ENCODE measurements around the gene PFKL. TPM values are rescaled to one million over a fixed set of nuclear protein-coding genes. Genes with fewer than 3 reads are reported as not detected.

Gene PFKL
- total and polyA plus RNA-seq, 11 donors = 34.0 to 85.1 (median 46.1) TPM

DNA sequence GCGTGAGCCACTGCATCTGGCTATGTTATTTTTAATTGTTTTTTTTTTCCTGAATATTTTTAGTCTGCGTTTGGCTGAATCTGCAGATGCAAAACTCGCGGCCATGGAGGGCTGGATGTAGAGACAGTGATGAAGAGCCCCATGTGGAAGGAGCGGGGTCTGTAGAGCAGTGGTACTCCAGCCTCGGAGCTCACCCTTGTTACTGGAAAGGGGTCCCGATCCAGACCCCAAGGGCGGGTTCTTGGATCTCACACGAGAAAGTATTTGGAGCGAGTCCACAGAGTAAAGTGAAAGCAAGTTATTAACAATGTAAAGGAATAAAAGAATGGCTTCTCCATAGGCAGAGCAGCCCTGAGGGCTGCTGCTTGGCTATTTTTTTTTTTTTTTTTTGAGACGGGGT lies 56.3 kb downstream of the PFKL start:
- DNase-seq = no peak

DNA sequence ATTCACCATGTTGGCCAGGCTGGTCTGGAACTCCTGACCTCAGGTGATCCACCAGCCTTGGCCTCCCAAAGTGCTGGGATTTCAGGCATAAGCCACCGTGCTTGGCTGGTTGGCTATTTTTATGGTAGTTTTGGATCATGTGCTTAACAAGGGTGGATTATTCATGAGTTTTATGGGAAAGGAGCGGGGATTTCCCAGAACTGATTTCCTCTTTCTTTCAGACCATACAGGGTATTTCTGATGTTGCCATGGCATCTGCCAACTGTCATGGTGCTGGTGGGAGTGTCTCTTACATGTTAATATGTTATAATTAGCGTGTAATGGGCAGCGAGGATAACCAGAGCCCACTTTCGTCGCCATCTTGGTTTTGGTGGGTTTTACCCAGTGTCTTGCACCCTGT lies 56.8 kb downstream of the PFKL start:
- TF ChIP-seq, protein P1, sequence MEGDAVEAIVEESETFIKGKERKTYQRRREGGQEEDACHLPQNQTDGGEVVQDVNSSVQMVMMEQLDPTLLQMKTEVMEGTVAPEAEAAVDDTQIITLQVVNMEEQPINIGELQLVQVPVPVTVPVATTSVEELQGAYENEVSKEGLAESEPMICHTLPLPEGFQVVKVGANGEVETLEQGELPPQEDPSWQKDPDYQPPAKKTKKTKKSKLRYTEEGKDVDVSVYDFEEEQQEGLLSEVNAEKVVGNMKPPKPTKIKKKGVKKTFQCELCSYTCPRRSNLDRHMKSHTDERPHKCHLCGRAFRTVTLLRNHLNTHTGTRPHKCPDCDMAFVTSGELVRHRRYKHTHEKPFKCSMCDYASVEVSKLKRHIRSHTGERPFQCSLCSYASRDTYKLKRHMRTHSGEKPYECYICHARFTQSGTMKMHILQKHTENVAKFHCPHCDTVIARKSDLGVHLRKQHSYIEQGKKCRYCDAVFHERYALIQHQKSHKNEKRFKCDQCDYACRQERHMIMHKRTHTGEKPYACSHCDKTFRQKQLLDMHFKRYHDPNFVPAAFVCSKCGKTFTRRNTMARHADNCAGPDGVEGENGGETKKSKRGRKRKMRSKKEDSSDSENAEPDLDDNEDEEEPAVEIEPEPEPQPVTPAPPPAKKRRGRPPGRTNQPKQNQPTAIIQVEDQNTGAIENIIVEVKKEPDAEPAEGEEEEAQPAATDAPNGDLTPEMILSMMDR (IDR thresholded peaks at IDR 0.05) = no peak
- no peak for TF ChIP-seq POLR2A (IDR thresholded peaks at IDR 0.05)
- intact Hi-C loops (cut with DNase I) = no loop called here
- DNase-seq (no peak), ATAC-seq (no peak)
- WGBS, 4 donors = 81 to 91% (median 91%) methylated on average over 6 of the region's 6 CpGs
- H3K9me3 ChIP-seq = no peaks in the 10 kb centered on the region
- peaks cover 0 to 13% (median 0%) of the 10 kb centered on the region in 9 donors for H3K36me3 ChIP-seq
- peaks cover 0 to 14% (median 4%) of the 10 kb centered on the region in 9 donors for H3K27me3 ChIP-seq
- peak overlapping the region in 1 of 12 donors; percentile 61 for H3K27ac ChIP-seq
- H3K4me1 ChIP-seq = peaks cover 0 to 53% (median 0%) of the 10 kb centered on the region in 12 donors
- H3K4me3 ChIP-seq = no peak overlapping the region

More for the DNA sequence above, 56.3 kb downstream of the PFKL start:
- Histone ChIP-seq H3K27ac (peak overlapping the region in 1 of 12 donors; percentile 61), H3K9me3 (no peaks in the 10 kb centered on the region), H3K4me1 (peaks cover 0 to 58% (median 0%) of the 10 kb centered on the region in 12 donors), H3K36me3 (peaks cover 0 to 13% (median 0%) of the 10 kb centered on the region in 9 donors), H3K4me3 (no peak overlapping the region), H3K27me3 (peaks cover 0 to 19% (median 6%) of the 10 kb centered on the region in 9 donors)
- intact Hi-C loops (cut with DNase I) = no loop called here
- TF ChIP-seq, protein P1 (IDR thresholded peaks at IDR 0.05) = no peak
- TF ChIP-seq POLR2A (IDR thresholded peaks at IDR 0.05) = no peak
- ATAC-seq = no peak
- 84 to 89% (median 88%) methylated on average over 11 of the region's 11 CpGs for WGBS, 4 donors

DNA sequence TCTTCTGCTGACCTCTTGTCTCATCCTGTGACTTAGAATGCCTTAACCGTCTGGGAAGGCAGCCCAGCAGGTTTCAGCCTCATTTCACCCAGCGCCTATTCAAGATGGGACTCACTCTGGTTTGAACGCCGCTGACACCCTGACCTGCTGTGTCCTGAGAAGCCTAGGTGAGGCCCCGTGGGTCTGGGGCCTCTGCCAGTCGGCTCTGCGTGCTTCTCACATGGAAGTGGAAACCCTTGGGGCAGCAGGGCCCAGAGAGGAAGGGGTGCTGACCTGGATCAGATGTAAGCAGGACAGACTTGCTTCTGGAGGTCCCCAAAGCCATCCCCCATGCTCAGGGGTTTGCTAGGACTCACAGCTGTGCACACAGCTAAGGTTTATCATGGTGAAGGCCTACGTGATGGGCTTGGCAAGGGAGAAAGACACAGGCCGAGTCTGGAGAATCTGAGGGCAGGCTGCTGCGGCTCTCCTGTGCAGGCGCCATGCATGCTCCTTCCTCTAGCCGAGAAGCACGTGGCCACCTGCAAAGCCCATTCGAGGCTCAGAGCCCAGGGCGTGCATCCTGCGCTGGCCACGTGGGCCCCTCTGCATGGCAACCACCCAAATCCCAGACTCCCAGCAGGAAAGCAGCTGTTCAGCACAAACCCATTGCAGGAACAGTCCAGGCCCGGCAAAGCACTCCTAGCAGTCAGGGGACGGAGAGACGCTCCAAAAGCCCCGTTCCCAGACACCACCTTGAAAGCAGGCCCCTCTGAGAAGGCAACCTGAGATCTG lies 57.4 kb downstream of the PFKL start:
- peaks cover 0 to 47% (median 0%) of the 10 kb centered on the region in 12 donors for H3K4me1 ChIP-seq
- H3K27me3 ChIP-seq = peaks cover 0 to 8% (median 0%) of the 10 kb centered on the region in 9 donors
- peaks cover 0 to 13% (median 0%) of the 10 kb centered on the region in 9 donors for H3K36me3 ChIP-seq
- H3K9me3 ChIP-seq = no peaks in the 10 kb centered on the region
- no peak for ATAC-seq
- DNase-seq = peak in 1 of 5 donors; percentile 43
- 70 to 88% (median 75%) methylated on average over 13 to 21 of the region's 21 CpGs for WGBS, 4 donors
- H3K27ac ChIP-seq = no peak overlapping the region
- intact Hi-C loops (cut with DNase I) = no loop called here
- no peak overlapping the region for H3K4me3 ChIP-seq
- TF ChIP-seq, protein P1 (IDR thresholded peaks at IDR 0.05) = no peak

DNA sequence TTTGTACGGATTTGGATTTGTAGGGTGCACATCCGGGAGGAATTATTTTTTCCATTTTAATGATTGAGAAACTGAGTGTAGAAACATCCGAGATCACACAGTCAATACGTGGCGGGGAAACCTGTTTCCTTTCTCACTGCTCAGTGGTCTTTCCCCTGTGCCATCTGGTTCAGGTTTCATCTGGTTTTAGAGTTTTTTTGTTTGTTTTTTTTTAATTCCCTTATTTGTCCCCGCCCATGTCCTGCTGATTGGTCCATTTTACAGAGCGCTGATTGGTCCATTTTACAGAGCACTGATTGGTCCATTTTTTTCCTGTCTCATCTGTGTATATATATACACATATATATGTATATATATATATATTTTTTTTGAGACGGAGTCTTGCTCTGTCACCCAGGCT lies 59.5 kb downstream of the PFKL start:
- intact Hi-C loops (cut with DNase I) = no loop called here
- Histone ChIP-seq H3K27me3 (peaks cover 0 to 3% (median 0%) of the 10 kb centered on the region in 9 donors), H3K36me3 (peaks cover 0 to 13% (median 0%) of the 10 kb centered on the region in 9 donors), H3K4me3 (no peak overlapping the region), H3K4me1 (peaks cover 0 to 33% (median 0%) of the 10 kb centered on the region in 12 donors), H3K9me3 (peaks cover 0 to 20% (median 8%) of the 10 kb centered on the region in 12 donors), H3K27ac (no peak overlapping the region)
- ATAC-seq = no peak
- TF ChIP-seq, protein P1 (IDR thresholded peaks at IDR 0.05) = no peak
- no peak for TF ChIP-seq POLR2A (IDR thresholded peaks at IDR 0.05)
- DNase-seq = no peak
- WGBS, 4 donors = 82 to 85% (median 84%) methylated on average over 8 of the region's 8 CpGs
